HL-60 (cell line): ENCODE measurements around the gene PARVB.

Source experiments
- DNase-seq, 2 experiments: peaks; one replicate each; pipeline ENCODE4 v3.0.0-alpha.2; 2010 to 2020; ENCODE audit warnings: low read depth in 1 of 2, low spot score in 1 of 2
- H3K27ac ChIP-seq: fragments of 250-450 bp; sonication (Bioruptor Pico); replicated peaks from 2 replicates; pipeline ENCODE4 v1.5.1; 2020; ENCODE audit warnings: mild to moderate bottlenecking, moderate library complexity
- H3K27me3 ChIP-seq: fragments of 250-450 bp; sonication (Bioruptor Pico); 2 replicates; pipeline ENCODE4 v1.5.1; 2021; ENCODE audit warnings: mild to moderate bottlenecking, moderate library complexity; ENCODE audit not compliant: insufficient read depth, poor library complexity, severe bottlenecking
- H3K4me3 ChIP-seq: replicated peaks from 2 replicates; pipeline ENCODE4 v1.5.1; 2011; ENCODE audit warnings: mild to moderate bottlenecking, control low read depth, low read length; ENCODE audit not compliant: insufficient read depth
- CTCF ChIP-seq: IDR thresholded peaks from one replicate; pipeline ENCODE4 v1.5.1; 2011; ENCODE audit warnings: low read length, control low read depth, inconsistent platforms; ENCODE audit not compliant: insufficient read depth
- GABPA ChIP-seq: IDR thresholded peaks from 2 replicates; pipeline ENCODE4 v1.6.1; 2012; ENCODE audit warnings: low read depth
- POLR2AphosphoS5 ChIP-seq: IDR thresholded peaks from 2 replicates; pipeline ENCODE4 v1.6.1; 2012; ENCODE audit warnings: low read depth
- REST ChIP-seq: IDR thresholded peaks from 2 replicates; pipeline ENCODE4 v1.6.1; 2012; ENCODE audit warnings: low read depth; ENCODE audit not compliant: insufficient replicate concordance
- SPI1 ChIP-seq: IDR thresholded peaks from 2 replicates; pipeline ENCODE4 v1.6.1; 2012; ENCODE audit warnings: low read depth, mild to moderate bottlenecking, borderline replicate concordance

The PARVB gene

GRCh38 chr22:44002324-44002723, 21.8 kb upstream of the PARVB start:
- TF ChIP-seq POLR2AphosphoS5 (no peak), REST (no peak), SPI1 (no peak), CTCF (no peak), GABPA (no peak)
- Histone ChIP-seq H3K27ac (no peak overlapping the region), H3K27me3 (no peaks in the 10 kb centered on the region), H3K4me3 (no peak overlapping the region)
- DNase-seq = no peak

GRCh38 chr22:44002997-44003396, 21.1 kb upstream of the PARVB start:
- Histone ChIP-seq H3K4me3 (no peak overlapping the region), H3K27ac (no peak overlapping the region), H3K27me3 (no peaks in the 10 kb centered on the region)
- no peak for DNase-seq
- no peak for TF ChIP-seq GABPA
- no peak for TF ChIP-seq CTCF
- no peak for TF ChIP-seq SPI1
- no peak for TF ChIP-seq REST
- TF ChIP-seq POLR2AphosphoS5 = no peak

- no peak overlapping the region for H3K27ac ChIP-seq
- DNase-seq = no peak
- TF ChIP-seq REST = no peak
- no peak for TF ChIP-seq SPI1
- no peak for TF ChIP-seq GABPA
- TF ChIP-seq CTCF = no peak
- TF ChIP-seq POLR2AphosphoS5 = no peak
- no peak overlapping the region for H3K4me3 ChIP-seq
- H3K27me3 ChIP-seq = no peaks in the 10 kb centered on the region
Observed at GRCh38 chr22:44003405-44004103, 20.5 kb upstream of the PARVB start.
